ENCODE data around the gene ITGB4.

The ITGB4 gene

GRCh38 chr17:75733471-75733870, 12.2 kb downstream of the ITGB4 start:
- DNase-seq: no peak

- DNase-seq: no peak
Measured at GRCh38 chr17:75734674-75735294, 13.5 kb downstream of the ITGB4 start.

- no peak for DNase-seq
Measured at GRCh38 chr17:75736173-75736835, 15.0 kb downstream of the ITGB4 start.

GRCh38 chr17:75737133-75737962, 16.1 kb downstream of the ITGB4 start:
- DNase-seq: no peak

- DNase-seq: no peak
Measured at GRCh38 chr17:75738218-75738802, 17.1 kb downstream of the ITGB4 start.

- no peak for DNase-seq
Measured at GRCh38 chr17:75739174-75739573, 17.9 kb downstream of the ITGB4 start.

GRCh38 chr17:75739801-75740200, 18.5 kb downstream of the ITGB4 start:
- no peak for DNase-seq

GRCh38 chr17:75740215-75740614, 19.0 kb downstream of the ITGB4 start:
- DNase-seq: no peak

- no peak for DNase-seq
Measured at GRCh38 chr17:75740631-75741077, 19.4 kb downstream of the ITGB4 start.

- no peak for DNase-seq
Measured at GRCh38 chr17:75742337-75742736, 21.1 kb downstream of the ITGB4 start.

- DNase-seq: no peak
Measured at GRCh38 chr17:75743625-75744206, 22.5 kb downstream of the ITGB4 start.

GRCh38 chr17:75748706-75749105, 27.4 kb downstream of the ITGB4 start:
- DNase-seq: no peak

- peak; percentile 85 for DNase-seq
Measured at GRCh38 chr17:75749545-75750389, 28.5 kb downstream of the ITGB4 start.

- DNase-seq: no peak
Measured at GRCh38 chr17:75750661-75751423, 29.6 kb downstream of the ITGB4 start.

GRCh38 chr17:75751676-75752404, 30.6 kb downstream of the ITGB4 start:
- DNase-seq: no peak

- no peak for DNase-seq
Measured at GRCh38 chr17:75752405-75752709, 31.1 kb downstream of the ITGB4 start.

GRCh38 chr17:75752802-75753513, 31.7 kb downstream of the ITGB4 start:
- DNase-seq: peak; percentile 45

- DNase-seq: peak; percentile 92
Measured at GRCh38 chr17:75753514-75754377, 32.5 kb downstream of the ITGB4 start.

Measured in NCI-H69 (cell line).